HepG2 (cell line): Measurements from ENCODE around the gene UNC93A. TPM values are rescaled to one million over a fixed set of nuclear protein-coding genes. Genes with fewer than 3 reads are reported as not detected.

Source experiments
- AKAP8 ChIP-seq: sonication (generic); formaldehyde crosslinking; IDR thresholded peaks from 2 replicates; pipeline ENCODE4 v1.5.1; 2020; ENCODE audit warnings: mild to moderate bottlenecking, missing genetic modification reagents
- GTF2F1 ChIP-seq: fragments of 150-350 bp; IDR thresholded peaks from 2 replicates; pipeline ENCODE4 v1.6.1; 2014; ENCODE audit warnings: low read length
- MXI1 ChIP-seq: IDR thresholded peaks from 3 replicates; pipeline ENCODE4 v1.6.1; 2012; ENCODE audit warnings: low read depth, low read length, inconsistent platforms, borderline replicate concordance
- ZNF121 ChIP-seq: sonication (generic); formaldehyde crosslinking; IDR thresholded peaks from 2 replicates; pipeline ENCODE4 v1.5.0; 2020; ENCODE audit warnings: mild to moderate bottlenecking, missing genetic modification reagents
- ZNF138 ChIP-seq: sonication (generic); formaldehyde crosslinking; IDR thresholded peaks from 2 replicates; pipeline ENCODE4 v1.5.0; 2020; ENCODE audit warnings: mild to moderate bottlenecking, low read depth, missing genetic modification reagents
- polyA plus RNA-seq, 8 experiments: library from polyadenylated mRNA; depleted of rRNA in 3 of 8; stranded (reverse) in 7 of 8; unstranded in 1 of 8; fragments of >200 nt; fragmentation: Illumina TruSeq in 4 of 8; extraction: Trizol in 4 of 8; gene quantifications; 2 replicates each; pipeline versions ENCODE4 v1.2.1 to v1.2.3, GENCODE V29; 2011 to 2016; ENCODE audit warnings: low read depth in 4 of 8, missing spikeins in 1 of 8, mixed read lengths in 1 of 8; ENCODE audit not compliant: insufficient read depth in 1 of 8
- total RNA-seq, 5 experiments: library from RNA; depleted of rRNA; stranded (reverse); fragments of >200 nt; fragmentation: Illumina TruSeq; extraction: Trizol; gene quantifications; 2 replicates each; pipeline ENCODE4 v1.2.3, GENCODE V29; 2016; ENCODE audit warnings: low read depth in 1 of 5
- TF ChIP-seq, protein P1 (sequence below): sonication (generic); formaldehyde crosslinking; IDR thresholded peaks from 2 replicates; pipeline ENCODE4 v1.5.0; 2020; ENCODE audit warnings: mild to moderate bottlenecking, missing genetic modification reagents
- TF ChIP-seq, protein P2 (sequence below): sonication (generic); formaldehyde crosslinking; IDR thresholded peaks from 2 replicates; pipeline ENCODE4 v1.5.1; 2020; ENCODE audit warnings: mild to moderate bottlenecking, missing genetic modification reagents
- TF ChIP-seq, protein P3 (sequence below): sonication (generic); formaldehyde crosslinking; IDR thresholded peaks from 2 replicates; pipeline ENCODE4 v1.4.0; 2020; ENCODE audit warnings: missing genetic modification reagents, borderline replicate concordance

UNC93A gene
- total and polyA plus RNA-seq, 2 of the 13 experiments (the other 11 are each of a cell fraction or from before 2014, with no cell fraction given) = 11.0 to 42.7 TPM

DNA sequence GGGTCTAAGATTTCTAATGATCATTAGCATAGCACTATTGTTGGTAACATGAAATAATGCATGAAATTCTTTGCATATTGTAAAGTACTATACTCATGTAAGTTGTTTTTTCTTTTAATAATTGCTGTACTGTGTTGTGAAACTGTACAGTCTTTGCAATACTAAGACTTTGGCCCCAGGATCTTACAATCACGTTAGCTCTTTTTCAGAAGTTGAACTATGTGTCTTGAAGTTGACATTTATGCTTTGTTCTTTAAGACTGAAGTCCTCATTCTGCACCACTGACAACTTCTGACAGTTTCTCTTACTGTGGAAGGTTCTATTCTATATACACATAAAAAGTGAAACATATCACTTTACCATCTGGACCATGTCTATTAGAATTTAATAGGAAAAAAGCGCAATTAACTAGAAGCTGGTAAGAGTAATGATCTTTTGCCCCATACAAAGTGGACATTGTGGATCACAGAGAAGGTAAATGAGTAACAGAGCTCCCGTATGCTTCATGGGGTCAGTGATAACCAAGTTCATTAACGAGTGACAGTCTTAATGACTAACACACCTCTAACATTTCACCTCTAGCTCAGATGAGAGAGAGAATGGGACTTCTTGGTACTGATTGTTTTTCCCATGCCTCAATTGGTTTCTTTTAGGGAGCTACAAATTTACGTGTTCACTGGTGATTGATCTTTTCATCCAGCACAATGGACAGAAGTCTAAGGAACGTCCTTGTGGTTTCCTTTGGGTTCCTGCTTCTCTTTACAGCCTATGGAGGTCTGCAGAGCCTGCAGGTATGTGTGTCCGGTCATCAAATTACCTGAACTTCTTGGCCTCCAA is at the start of gene UNC93A (continued):
- TF ChIP-seq ZNF138 (CRISPR knock-in tag) (no peak), MXI1 (no peak; the same call in 2 of the 3 replicates), ZNF121 (CRISPR knock-in tag) (no peak), AKAP8 (CRISPR knock-in tag) (no peak), GTF2F1 (no peak)
- TF ChIP-seq, protein P1, sequence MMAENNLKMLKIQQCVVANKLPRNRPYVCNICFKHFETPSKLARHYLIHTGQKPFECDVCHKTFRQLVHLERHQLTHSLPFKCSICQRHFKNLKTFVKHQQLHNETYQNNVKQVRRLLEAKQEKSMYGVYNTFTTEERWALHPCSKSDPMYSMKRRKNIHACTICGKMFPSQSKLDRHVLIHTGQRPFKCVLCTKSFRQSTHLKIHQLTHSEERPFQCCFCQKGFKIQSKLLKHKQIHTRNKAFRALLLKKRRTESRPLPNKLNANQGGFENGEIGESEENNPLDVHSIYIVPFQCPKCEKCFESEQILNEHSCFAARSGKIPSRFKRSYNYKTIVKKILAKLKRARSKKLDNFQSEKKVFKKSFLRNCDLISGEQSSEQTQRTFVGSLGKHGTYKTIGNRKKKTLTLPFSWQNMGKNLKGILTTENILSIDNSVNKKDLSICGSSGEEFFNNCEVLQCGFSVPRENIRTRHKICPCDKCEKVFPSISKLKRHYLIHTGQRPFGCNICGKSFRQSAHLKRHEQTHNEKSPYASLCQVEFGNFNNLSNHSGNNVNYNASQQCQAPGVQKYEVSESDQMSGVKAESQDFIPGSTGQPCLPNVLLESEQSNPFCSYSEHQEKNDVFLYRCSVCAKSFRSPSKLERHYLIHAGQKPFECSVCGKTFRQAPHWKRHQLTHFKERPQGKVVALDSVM (CRISPR knock-in tag) = no peak
- TF ChIP-seq, protein P2, sequence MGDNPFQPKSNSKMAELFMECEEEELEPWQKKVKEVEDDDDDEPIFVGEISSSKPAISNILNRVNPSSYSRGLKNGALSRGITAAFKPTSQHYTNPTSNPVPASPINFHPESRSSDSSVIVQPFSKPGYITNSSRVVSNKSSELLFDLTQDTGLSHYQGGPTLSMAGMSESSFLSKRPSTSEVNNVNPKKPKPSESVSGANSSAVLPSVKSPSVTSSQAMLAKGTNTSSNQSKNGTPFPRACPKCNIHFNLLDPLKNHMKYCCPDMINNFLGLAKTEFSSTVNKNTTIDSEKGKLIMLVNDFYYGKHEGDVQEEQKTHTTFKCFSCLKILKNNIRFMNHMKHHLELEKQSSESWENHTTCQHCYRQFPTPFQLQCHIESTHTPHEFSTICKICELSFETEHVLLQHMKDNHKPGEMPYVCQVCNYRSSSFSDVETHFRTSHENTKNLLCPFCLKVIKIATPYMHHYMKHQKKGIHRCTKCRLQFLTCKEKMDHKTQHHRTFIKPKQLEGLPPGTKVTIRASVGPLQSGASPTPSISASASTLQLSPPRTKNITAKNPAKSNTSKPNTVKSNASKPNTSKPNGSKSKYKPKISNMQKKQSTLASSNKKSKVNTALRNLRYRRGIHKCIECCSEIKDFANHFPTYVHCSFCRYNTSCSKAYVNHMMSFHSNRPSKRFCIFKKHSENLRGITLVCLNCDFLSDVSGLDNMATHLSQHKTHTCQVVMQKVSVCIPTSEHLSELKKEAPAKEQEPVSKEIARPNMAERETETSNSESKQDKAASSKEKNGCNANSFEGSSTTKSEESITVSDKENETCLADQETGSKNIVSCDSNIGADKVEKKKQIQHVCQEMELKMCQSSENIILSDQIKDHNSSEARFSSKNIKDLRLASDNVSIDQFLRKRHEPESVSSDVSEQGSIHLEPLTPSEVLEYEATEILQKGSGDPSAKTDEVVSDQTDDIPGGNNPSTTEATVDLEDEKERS (CRISPR knock-in tag) = no peak
- TF ChIP-seq, protein P3, sequence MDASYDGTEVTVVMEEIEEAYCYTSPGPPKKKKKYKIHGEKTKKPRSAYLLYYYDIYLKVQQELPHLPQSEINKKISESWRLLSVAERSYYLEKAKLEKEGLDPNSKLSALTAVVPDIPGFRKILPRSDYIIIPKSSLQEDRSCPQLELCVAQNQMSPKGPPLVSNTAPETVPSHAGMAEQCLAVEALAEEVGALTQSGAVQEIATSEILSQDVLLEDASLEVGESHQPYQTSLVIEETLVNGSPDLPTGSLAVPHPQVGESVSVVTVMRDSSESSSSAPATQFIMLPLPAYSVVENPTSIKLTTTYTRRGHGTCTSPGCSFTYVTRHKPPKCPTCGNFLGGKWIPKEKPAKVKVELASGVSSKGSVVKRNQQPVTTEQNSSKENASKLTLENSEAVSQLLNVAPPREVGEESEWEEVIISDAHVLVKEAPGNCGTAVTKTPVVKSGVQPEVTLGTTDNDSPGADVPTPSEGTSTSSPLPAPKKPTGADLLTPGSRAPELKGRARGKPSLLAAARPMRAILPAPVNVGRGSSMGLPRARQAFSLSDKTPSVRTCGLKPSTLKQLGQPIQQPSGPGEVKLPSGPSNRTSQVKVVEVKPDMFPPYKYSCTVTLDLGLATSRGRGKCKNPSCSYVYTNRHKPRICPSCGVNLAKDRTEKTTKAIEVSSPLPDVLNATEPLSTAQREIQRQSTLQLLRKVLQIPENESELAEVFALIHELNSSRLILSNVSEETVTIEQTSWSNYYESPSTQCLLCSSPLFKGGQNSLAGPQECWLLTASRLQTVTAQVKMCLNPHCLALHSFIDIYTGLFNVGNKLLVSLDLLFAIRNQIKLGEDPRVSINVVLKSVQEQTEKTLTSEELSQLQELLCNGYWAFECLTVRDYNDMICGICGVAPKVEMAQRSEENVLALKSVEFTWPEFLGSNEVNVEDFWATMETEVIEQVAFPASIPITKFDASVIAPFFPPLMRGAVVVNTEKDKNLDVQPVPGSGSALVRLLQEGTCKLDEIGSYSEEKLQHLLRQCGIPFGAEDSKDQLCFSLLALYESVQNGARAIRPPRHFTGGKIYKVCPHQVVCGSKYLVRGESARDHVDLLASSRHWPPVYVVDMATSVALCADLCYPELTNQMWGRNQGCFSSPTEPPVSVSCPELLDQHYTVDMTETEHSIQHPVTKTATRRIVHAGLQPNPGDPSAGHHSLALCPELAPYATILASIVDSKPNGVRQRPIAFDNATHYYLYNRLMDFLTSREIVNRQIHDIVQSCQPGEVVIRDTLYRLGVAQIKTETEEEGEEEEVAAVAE (CRISPR knock-in tag) = no peak
